Ishikawa (cell line): ENCODE data around the gene TRIM2.

Source experiments
- NFIC ChIP-seq: IDR thresholded peaks from 2 replicates; pipeline ENCODE4 v1.6.1; 2012
- TF ChIP-seq, protein P1 (sequence below): IDR thresholded peaks from 2 replicates; pipeline ENCODE4 v1.6.1; 2012

DNA sequence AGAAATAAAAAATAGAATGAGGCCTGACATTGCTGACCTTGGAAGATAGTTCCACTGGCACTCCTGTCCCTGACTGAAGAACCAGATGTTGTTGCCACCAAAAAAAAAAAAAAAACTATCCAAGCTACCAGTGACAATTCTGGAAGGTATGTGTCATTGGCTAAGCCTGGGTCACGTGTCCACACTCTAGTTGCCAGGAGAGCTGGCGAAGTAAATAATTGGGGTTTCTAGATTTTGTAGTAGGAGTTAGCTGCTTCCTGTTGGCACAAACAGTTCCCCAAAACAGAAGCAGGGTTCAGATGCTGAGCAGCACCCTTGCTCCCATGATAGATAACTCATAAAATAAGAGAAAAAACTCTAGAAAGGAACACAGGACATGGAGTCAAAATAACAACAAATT, 160.8 kb downstream of the TRIM2 start:
- no peak for TF ChIP-seq NFIC
- TF ChIP-seq, protein P1, sequence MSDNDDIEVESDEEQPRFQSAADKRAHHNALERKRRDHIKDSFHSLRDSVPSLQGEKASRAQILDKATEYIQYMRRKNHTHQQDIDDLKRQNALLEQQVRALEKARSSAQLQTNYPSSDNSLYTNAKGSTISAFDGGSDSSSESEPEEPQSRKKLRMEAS = no peak
